Activated naive CD4-positive, alpha-beta T cell treated with anti-CD3 and anti-CD28 coated beads, Interleukin-2, amount 10 ng/mL, durations not matched to agents 7 days and 5 days (primary cell): ENCODE results near the gene DVL2.

Experiments used
- CTCF ChIA-PET: fragments of 350-600 bp; sonication (Branson Sonifier 250); formaldehyde crosslinking; loops from one replicate; lab custom pipeline; 2021; ENCODE audit warnings: antibody characterized with exemption; lab: Charles Lee
- DNase-seq: peaks from one replicate; pipeline ENCODE4 v3.0.0-alpha.2; 2020
- H3K27ac Mint-ChIP-seq: one replicate; pipeline ENCODE4 v1.8.0; 2021; ENCODE audit warnings: mild to moderate bottlenecking, moderate library complexity, mixed read lengths
- H3K27me3 Mint-ChIP-seq: one replicate; pipeline ENCODE4 v1.8.0; 2021; ENCODE audit warnings: mild to moderate bottlenecking, mixed read lengths
- H3K36me3 Mint-ChIP-seq: one replicate; pipeline ENCODE4 v1.8.0; 2021; ENCODE audit warnings: mixed read lengths
- H3K4me1 Mint-ChIP-seq: one replicate; pipeline ENCODE4 v1.8.0; 2021; ENCODE audit warnings: mixed read lengths
- H3K4me3 Mint-ChIP-seq: one replicate; pipeline ENCODE4 v1.8.0; 2021; ENCODE audit warnings: mild to moderate bottlenecking, moderate library complexity, mixed read lengths
- H3K9me3 Mint-ChIP-seq: one replicate; pipeline ENCODE4 v1.8.0; 2021; ENCODE audit warnings: mixed read lengths

DVL2 gene

DNA sequence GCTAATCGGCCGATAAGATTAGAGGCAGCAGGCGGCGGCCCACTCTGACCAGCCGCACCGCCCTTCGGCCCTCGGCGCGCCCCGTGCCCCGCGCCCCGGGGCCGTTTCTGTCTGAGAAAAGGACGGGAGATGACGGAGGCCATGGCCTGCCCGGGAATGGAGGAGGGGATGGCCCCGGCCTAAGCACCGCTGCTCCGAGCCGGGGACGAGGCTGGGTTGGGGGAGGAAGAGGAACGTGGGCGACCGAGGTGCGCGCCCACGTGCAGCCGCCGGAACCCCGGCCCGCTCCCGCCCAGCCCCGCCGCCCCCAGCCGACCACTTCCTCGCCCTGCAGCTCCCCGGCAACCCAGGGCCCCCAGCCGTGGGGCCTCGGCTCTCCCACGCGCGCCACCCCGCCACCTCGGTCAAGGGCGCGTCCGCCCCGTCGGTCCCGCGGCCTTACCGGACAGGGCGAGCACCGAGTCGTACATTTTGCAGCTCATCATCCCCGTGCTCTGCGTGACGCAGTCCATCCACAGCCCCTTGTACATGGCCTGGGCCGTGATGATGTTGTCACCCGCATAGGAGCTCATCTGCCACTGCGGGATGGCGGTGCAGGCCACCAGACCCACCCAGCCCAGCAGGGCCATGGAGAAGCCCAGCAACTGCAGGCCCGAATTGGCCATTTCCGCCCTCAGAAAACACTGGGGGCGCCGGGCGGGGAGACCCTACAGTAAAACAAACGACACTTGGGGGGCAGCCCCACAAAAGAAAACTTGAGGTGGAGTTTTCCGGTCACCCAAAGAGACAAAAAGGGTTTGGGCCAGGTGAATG, 27.3 kb upstream of the DVL2 start:
- CTCF ChIA-PET, result no interaction called here
- Mint-ChIP-seq H3K27me3 (peaks cover 62% of the 10 kb centered on the region), H3K4me3 (peak overlapping the region; percentile 57), H3K36me3 (peaks cover 7% of the 10 kb centered on the region), H3K27ac (peak overlapping the region; percentile 65), H3K9me3 (no peaks in the 10 kb centered on the region), H3K4me1 (peaks cover 31% of the 10 kb centered on the region)
- DNase-seq, result peak; percentile 39

DNA sequence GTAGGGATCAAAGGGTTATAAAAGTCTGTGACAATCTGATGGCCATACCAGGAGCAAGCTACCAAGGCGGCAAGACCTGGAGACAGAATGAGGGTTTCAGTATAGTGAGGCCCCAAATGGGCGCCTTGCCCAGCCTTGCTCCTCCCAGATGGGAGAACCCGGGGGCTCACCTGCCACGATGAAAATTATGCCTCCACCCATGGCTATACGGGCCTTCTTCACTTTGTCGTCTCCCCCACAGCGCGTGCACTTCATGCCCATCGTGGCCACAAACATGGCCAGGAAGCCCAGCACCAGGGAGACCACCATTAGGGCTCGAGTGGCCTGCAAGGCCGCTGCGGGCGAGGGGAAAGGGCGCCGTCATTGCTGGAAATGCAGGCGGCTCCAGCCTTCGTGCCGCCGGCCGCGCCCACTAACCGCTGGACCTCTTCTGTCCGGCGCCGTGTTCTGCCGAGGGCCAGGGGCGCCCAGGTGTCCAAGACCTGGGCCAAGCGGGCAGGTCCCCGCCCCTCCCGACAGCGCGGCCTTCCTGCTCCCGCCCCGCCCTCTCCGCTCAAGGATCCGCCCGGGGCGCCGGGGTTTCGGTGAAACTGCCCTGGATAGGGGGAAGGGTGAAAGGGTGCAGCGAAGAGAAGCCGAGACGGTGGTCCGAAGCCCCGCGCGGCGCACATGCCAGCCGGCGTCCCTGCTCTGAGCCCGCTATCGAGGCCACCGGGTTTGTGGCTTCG, 26.5 kb upstream of the DVL2 start:
- H3K27me3 Mint-ChIP-seq, result peaks cover 55% of the 10 kb centered on the region
- DNase-seq, result peak; percentile 53
- no peaks in the 10 kb centered on the region for H3K9me3 Mint-ChIP-seq
- peaks cover 31% of the 10 kb centered on the region for H3K4me1 Mint-ChIP-seq
- H3K36me3 Mint-ChIP-seq, result peaks cover 9% of the 10 kb centered on the region
- peak overlapping the region; percentile 52 for H3K4me3 Mint-ChIP-seq
- CTCF ChIA-PET, result no interaction called here
- H3K27ac Mint-ChIP-seq, result no peak overlapping the region

DNA sequence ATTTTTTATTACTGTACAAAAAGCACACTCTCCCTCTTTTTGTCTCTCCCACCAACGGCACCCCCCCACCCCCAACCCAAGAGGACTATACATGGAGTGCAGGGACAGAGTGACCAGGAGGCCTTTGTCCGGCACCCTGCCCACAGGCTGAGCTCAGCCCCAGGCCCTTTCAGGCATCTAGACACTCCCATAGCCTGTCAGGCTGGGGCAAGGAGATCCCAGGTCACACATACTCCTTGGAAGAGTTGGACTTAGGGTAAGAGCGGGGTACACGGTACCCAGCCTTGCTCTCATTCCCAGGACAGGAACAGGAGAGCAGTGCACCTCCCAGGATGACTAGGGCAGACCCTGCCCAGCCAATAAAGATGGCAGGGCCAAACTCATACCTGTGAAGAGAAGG, 25.8 kb upstream of the DVL2 start:
- no peaks in the 10 kb centered on the region for H3K9me3 Mint-ChIP-seq
- H3K4me3 Mint-ChIP-seq, result no peak overlapping the region
- DNase-seq, result no peak
- peaks cover 51% of the 10 kb centered on the region for H3K27me3 Mint-ChIP-seq
- no peak overlapping the region for H3K27ac Mint-ChIP-seq
- H3K4me1 Mint-ChIP-seq, result peaks cover 31% of the 10 kb centered on the region
- peaks cover 12% of the 10 kb centered on the region for H3K36me3 Mint-ChIP-seq
- CTCF ChIA-PET, result no interaction called here

DNA sequence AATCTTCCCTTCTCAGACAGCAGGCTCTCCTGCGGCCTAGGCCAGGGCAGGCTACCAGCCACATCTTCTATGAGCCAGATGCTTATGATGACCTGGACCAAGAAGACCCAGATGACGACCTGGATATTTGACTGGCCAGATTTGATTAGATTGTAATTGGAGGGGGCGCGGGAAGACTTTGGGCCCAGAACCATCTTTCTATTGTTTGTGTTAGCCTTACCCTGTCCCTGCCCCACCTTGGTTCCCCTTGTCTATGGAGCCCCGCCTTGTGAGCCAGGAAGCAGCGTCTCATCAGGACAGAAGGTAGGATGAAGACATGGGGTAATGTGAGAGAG, 25.2 kb upstream of the DVL2 start:
- Mint-ChIP-seq H3K27ac (no peak overlapping the region), H3K4me3 (no peak overlapping the region)

DNA sequence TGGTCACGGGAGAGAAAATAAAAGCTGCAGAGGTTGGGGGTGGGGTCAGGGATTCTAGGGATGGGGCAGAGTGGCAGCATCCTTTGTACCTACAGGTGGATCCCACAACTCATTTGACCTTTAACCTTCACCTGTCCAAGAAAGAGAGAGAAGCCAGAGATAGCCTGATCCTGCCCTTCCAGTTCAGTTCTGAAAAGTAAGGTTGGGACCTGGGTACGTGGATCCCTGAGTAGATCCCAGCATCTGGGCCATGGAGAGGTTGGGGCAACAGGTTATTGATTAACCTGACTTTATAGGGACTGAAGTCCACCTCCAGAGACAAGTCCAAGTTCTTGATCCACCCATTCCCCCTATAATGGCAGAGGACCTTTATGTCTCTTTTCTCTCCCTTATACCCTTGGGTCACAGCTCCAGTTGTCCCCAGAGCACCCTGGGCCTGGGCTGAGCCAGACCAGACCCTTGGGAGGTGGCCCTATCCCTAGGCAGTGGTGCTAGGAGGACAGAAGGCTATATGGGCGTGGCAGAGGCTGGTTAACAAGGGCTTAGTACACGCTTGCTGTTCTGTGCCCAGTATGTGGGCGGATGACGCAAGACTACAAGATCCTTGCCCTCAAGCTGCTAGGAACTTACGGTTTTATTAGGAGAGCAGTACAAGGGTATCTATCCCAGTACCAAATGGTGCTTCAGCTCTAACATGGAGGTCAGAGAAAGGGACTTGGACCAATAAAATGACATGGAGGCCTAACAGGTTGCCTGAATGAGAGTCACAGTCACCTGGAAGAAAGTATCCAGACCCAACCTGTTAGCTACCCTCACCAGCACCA, 24.6 kb upstream of the DVL2 start:
- Mint-ChIP-seq H3K27me3 (peaks cover 39% of the 10 kb centered on the region), H3K36me3 (peaks cover 23% of the 10 kb centered on the region), H3K4me3 (no peak overlapping the region), H3K9me3 (no peaks in the 10 kb centered on the region), H3K27ac (no peak overlapping the region), H3K4me1 (peaks cover 37% of the 10 kb centered on the region)
- peak; percentile 19 for DNase-seq
- CTCF ChIA-PET, result interaction anchor here (0.9 to 1.8 kb wide), 2 partner anchors 38 to 40 kb away, joined by 3 to 6 read pairs; no protein-coding TSS in a partner anchor

More for the DNA sequence above, 25.2 kb upstream of the DVL2 start:
- no peak for DNase-seq
- Mint-ChIP-seq H3K9me3 (no peaks in the 10 kb centered on the region), H3K4me1 (peaks cover 35% of the 10 kb centered on the region), H3K27me3 (peaks cover 45% of the 10 kb centered on the region), H3K36me3 (peaks cover 18% of the 10 kb centered on the region)
- CTCF ChIA-PET, result interaction anchor here (0.9 to 1.8 kb wide), 2 partner anchors 37 to 39 kb away, joined by 3 to 6 read pairs; no protein-coding TSS in a partner anchor

DNA sequence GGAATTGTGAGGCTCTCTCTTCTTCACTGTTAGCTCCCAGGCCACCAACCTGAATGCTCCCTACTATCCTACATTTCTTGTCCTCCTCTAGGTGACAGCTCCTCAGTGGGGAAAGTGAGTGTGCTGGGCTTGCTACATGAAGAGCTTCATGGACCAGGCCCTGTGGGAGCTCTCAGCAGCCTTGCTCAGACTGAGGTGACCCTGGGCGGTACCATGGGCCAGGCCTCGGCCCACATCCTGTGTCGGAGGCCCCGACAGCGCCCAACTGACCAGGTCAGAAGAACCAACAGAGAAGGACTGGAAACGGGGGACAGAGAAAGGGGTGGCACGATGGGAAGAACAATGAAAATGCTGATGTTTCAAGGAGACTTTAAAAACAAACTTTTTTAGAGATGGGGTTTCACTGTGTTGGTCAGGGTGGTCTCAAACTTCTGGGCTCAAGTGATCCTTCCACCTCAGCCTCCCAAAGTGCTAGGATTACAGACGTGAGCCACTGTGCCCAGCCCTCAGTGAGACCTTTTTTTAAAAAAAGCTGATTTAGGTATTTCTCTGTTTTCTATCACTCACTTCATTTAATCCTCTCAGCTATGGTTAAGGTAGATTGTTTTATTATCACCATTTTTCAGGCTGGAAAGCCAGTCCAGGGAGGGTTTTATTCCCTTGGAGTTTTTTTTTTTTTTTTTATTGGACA, 22.6 kb upstream of the DVL2 start:
- Mint-ChIP-seq H3K27me3 (peaks cover 19% of the 10 kb centered on the region), H3K9me3 (no peaks in the 10 kb centered on the region), H3K27ac (no peak overlapping the region), H3K4me1 (peaks cover 32% of the 10 kb centered on the region), H3K36me3 (peaks cover 27% of the 10 kb centered on the region), H3K4me3 (no peak overlapping the region)
- no peak for DNase-seq
- CTCF ChIA-PET, result interaction anchor here (1.0 to 1.5 kb wide), 3 partner anchors 39 to 304 kb away, joined by 3 to 9 read pairs (median 3); no protein-coding TSS in a partner anchor

DNA sequence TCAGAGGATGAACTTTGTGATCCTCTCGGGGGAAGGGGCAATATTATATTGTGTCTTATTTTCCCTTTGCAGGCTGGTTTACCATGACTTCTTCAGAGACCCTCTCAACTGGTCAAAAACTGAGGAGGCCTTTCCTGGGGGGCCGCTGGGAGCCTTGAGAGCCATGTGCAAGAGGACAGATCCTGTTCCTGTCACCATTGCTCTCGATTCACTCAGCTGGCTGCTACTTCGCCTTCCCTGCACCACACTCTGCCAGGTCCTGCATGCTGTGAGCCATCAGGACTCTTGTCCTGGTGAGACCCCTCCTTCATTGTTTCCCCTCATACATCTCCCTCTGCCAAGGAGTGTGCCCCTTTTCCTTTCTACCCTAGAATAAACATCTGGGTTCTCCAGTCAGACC, 20.2 kb upstream of the DVL2 start:
- no peak for DNase-seq
- Mint-ChIP-seq H3K4me1 (peaks cover 36% of the 10 kb centered on the region), H3K9me3 (no peaks in the 10 kb centered on the region), H3K27ac (no peak overlapping the region), H3K27me3 (no peaks in the 10 kb centered on the region), H3K4me3 (peak overlapping the region; percentile 26), H3K36me3 (peaks cover 27% of the 10 kb centered on the region)
- CTCF ChIA-PET, result interaction anchor here (1.2 kb wide), 1 partner anchor 102 kb away, joined by 3 read pairs; no protein-coding TSS in a partner anchor

DNA sequence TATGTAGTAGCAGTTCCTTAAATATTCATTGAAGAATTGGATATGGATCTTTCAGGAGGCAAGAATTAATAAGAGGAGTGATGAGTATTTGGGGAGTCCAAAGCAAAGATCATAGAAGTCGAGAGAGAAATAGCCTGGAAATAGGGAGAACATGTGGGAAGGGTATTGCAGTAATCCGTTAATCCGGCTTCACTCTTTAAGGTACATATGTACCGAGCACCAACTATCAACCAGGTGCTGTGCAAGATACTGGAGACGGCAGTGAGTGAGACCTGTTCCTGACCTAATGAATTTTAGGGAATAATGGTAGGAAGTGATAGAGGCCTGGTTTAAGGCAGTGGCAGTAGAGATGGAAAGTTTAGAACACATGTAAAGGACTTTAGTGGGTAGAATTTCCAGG, 18.8 kb upstream of the DVL2 start:
- no peaks in the 10 kb centered on the region for H3K27me3 Mint-ChIP-seq
- H3K36me3 Mint-ChIP-seq, result peaks cover 30% of the 10 kb centered on the region
- H3K4me1 Mint-ChIP-seq, result peaks cover 48% of the 10 kb centered on the region
- H3K27ac Mint-ChIP-seq, result peak overlapping the region; percentile 99
- H3K9me3 Mint-ChIP-seq, result no peaks in the 10 kb centered on the region
- CTCF ChIA-PET, result interaction anchor here (1.2 kb wide), 1 partner anchor 103 kb away, joined by 3 read pairs; no protein-coding TSS in a partner anchor
- DNase-seq, result no peak
- peak overlapping the region; percentile 84 for H3K4me3 Mint-ChIP-seq

DNA sequence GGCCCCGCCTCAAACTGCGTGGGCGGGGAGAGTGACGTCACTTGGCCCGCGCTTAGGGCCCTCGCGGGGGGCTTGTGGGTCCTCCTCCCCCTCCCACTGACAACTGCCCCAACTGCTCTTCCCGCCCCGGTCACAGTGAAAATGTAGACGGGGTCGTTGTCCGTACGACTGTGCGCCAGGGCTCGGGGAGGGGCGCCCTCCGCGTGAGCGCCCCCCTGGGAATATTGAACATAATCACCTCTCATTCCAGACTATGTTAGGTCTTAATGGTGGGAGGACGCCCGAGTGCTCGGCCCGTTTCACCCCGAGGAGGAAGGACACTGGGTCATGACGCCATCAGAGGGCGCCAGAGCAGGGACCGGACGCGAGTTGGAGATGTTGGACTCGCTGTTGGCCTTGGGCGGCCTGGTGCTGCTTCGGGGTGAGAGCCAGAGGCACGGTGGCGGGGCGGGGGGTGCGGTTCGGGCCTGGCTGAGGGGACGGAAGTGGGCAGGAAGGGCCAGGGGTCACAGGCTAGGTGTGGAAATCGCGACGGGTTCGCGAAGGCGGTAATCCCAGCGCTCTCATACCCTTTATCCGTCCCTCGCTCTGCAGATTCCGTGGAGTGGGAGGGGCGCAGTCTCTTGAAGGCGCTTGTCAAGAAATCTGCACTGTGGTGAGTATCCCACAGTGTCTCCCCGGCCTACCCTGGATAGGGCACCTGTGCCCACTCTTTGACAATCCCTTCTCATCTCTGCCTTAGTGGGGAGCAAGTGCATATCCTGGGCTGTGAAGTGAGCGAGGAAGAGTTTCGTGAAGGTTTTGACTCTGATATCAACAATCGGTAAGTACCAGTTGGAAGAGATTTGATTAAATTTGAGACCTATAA, 18.1 kb upstream of the DVL2 start, which contains the start of gene ELP5:
Gene ELP5 (plus strand): TSS at position 40 of the 868 bp plus-strand sequence. CDS start 336 bp downstream, at position 376.
- H3K4me3 Mint-ChIP-seq, result peak within 1 kb of the TSS; percentile 84
- peak; percentile 95 for DNase-seq
- CTCF ChIA-PET, result no interaction called here
- H3K36me3 Mint-ChIP-seq, result peaks cover 30% of the 10 kb centered on the region
- peaks cover 48% of the 10 kb centered on the region for H3K4me1 Mint-ChIP-seq
- no peaks in the 10 kb centered on the region for H3K9me3 Mint-ChIP-seq
- H3K27me3 Mint-ChIP-seq, result no peaks in the 10 kb centered on the region
- peak within 1 kb of the TSS; percentile 99 for H3K27ac Mint-ChIP-seq

DNA sequence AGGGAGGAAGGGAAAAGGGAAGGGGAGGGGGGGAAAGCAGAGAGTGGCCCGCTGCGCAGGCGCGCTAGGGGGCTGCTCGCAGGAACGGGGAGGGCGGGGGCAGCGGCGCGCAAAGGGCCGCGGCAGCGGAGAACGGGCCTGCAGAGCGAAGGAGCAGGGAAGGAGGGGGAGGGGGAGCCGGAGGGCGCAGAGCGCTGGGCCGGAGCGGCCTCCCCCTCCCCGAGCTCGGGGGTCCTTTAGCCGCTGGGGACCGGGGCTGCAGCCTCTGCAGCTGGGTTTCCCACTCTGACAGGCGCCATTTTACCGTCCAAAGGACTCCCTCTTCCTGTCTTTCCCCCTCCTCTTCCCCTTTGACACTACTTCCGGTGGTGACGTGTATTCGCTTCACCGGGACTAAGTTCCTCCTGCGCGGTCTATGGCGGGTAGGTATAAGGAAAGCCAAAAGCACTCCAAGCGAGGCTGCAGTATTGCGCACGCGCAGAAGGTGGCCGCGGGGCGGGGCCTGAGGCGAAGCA, 17.4 kb upstream of the DVL2 start, which contains the start of gene CTDNEP1:
Gene CTDNEP1 (minus strand): TSS at position 74 of the 515 bp plus-strand sequence. CDS start 438 bp downstream, outside the sequence.
- no peaks in the 10 kb centered on the region for H3K27me3 Mint-ChIP-seq
- CTCF ChIA-PET, result no interaction called here
- H3K9me3 Mint-ChIP-seq, result no peaks in the 10 kb centered on the region
- peak within 1 kb of the TSS; percentile 84 for H3K4me3 Mint-ChIP-seq
- DNase-seq, result peak; percentile 99
- peaks cover 50% of the 10 kb centered on the region for H3K4me1 Mint-ChIP-seq
- H3K27ac Mint-ChIP-seq, result peak within 1 kb of the TSS; percentile 99
- peaks cover 32% of the 10 kb centered on the region for H3K36me3 Mint-ChIP-seq

DNA sequence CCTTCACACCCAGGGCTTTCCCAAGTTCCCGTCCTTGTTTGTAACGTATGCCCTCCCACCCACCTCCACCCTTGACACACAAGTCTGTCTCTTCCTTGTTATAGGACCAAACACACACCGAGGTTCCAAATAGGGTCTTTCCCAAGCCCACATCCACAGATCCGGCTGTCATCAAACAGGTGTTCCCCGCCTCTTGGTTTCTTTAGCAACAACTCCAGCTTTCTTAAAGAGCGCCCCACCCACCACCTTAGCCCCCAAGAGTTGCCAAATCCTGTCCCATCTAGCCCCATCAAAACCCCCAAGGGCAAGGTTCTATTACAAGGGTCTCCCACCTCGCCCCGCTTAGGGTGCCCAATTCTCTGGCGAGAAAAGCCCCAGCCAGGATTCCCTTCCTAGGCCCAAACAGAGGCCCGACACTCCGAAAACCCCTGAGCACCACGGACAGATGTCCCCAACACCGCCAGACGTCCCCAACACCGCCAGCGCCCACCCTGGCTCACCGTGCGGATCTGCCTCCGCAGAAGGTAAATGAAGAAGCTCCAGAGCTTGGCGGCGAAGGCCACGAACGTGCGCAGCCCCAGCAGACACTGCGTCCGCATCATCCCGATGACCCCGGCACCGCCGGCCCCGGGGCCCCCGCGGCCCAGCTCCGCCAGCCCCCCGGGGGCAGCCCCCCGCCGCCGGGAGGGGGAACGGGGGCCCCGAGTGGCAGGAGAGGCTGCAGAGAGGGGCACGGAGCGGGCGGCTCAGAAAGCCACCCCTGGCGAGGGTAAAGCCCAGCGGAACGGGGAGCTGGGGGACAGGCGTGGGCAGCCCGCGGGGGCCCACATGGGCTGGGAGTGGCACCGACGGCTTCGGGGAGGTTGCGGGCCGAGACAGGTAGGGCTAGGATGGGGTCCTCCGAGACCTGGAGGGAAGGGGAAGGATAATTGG, 16.6 kb upstream of the DVL2 start:
- peak overlapping the region; percentile 84 for H3K4me3 Mint-ChIP-seq
- no peak for DNase-seq
- H3K4me1 Mint-ChIP-seq, result peaks cover 54% of the 10 kb centered on the region
- CTCF ChIA-PET, result no interaction called here
- H3K27me3 Mint-ChIP-seq, result no peaks in the 10 kb centered on the region
- H3K36me3 Mint-ChIP-seq, result peaks cover 35% of the 10 kb centered on the region
- H3K9me3 Mint-ChIP-seq, result no peaks in the 10 kb centered on the region
- peak overlapping the region; percentile 99 for H3K27ac Mint-ChIP-seq
